ENCODE data around the gene CCDC12.

DNA sequence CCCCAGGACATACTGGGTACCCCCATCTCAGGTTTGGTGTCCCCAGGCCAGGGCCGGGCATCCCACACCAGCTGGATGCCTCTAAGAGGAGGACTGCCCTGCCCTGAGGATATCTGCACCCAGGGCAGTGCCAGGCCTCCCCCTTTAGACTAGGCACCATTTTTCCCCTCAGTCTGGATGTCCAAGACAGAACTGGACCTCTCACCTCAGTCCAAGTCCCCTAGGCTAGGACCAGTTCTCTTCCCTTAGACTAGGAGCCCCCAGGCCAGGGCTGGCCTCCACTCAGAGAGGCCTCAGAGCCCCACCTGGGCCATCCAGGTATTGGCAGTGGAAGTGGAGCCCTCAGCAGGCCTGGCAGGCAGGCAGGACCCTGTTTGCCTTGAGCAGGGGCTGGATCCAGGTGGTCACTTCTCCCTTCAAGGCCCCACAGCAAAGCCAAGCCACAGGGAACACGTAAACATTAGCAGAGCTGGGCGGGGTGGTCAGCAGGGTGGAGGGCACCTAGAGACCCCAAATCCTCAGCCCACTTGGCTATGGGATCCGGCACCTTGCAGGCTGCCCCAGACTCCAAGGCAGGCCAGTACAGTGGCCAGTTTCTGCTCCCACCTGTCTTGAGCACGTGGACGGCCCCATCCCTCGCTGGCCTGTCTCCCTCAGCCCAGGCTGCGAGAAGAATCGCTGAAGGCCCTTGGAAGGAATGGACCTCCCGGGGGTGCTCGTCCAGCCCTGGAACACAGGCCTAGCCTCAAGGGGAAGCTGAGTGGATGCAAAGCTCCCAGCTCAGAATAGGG lies 70.7 kb downstream of the CCDC12 start:
- TF ChIP-seq POLR2AphosphoS5 (IDR thresholded peaks at IDR 0.05; ENCODE audit: low read depth): no peak
- TF ChIP-seq, protein P1, sequence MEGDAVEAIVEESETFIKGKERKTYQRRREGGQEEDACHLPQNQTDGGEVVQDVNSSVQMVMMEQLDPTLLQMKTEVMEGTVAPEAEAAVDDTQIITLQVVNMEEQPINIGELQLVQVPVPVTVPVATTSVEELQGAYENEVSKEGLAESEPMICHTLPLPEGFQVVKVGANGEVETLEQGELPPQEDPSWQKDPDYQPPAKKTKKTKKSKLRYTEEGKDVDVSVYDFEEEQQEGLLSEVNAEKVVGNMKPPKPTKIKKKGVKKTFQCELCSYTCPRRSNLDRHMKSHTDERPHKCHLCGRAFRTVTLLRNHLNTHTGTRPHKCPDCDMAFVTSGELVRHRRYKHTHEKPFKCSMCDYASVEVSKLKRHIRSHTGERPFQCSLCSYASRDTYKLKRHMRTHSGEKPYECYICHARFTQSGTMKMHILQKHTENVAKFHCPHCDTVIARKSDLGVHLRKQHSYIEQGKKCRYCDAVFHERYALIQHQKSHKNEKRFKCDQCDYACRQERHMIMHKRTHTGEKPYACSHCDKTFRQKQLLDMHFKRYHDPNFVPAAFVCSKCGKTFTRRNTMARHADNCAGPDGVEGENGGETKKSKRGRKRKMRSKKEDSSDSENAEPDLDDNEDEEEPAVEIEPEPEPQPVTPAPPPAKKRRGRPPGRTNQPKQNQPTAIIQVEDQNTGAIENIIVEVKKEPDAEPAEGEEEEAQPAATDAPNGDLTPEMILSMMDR (IDR thresholded peaks at IDR 0.05; ENCODE audit: insufficient read depth, low read length): no peak
- no peak for TF ChIP-seq SPI1 (IDR thresholded peaks at IDR 0.05; ENCODE audit: borderline replicate concordance, low read depth)

Measured in HL-60 (cell line).